Activated naive CD4-positive, alpha-beta T cell treated with anti-CD3 and anti-CD28 coated beads for 36 hours (primary cell): ENCODE measurements around the gene ZFP36L1. TPM values are rescaled to one million over a fixed set of nuclear protein-coding genes. Genes with fewer than 3 reads are reported as not detected.

Source experiments
- CTCF ChIA-PET: fragments of 350-600 bp; sonication (Branson Sonifier 250); formaldehyde crosslinking; loops from one replicate; lab custom pipeline; 2021; ENCODE audit warnings: antibody characterized with exemption; lab: Charles Lee
- DNase-seq: peaks from one replicate; pipeline ENCODE4 v3.0.0-alpha.2; 2020
- H3K27ac Mint-ChIP-seq: one replicate; pipeline ENCODE4 v1.8.0; 2021; ENCODE audit warnings: mild to moderate bottlenecking, mixed read lengths
- H3K27me3 Mint-ChIP-seq: one replicate; pipeline ENCODE4 v1.8.0; 2021; ENCODE audit warnings: low read depth, mixed read lengths
- H3K36me3 Mint-ChIP-seq: one replicate; pipeline ENCODE4 v1.8.0; 2021; ENCODE audit warnings: low read depth, mixed read lengths
- H3K4me1 Mint-ChIP-seq: one replicate; pipeline ENCODE4 v1.8.0; 2021; ENCODE audit warnings: low read depth, mixed read lengths
- H3K4me3 Mint-ChIP-seq: one replicate; pipeline ENCODE4 v1.8.0; 2021; ENCODE audit warnings: mild to moderate bottlenecking, moderate library complexity, mixed read lengths
- H3K9me3 Mint-ChIP-seq: one replicate; pipeline ENCODE4 v1.8.0; 2021; ENCODE audit warnings: mixed read lengths
- intact Hi-C: fragments of 100-400 bp; cut with micrococcal nuclease; formaldehyde crosslinking; loops from one replicate; pipeline ENCODE4 v1.15.1; 2023
- total RNA-seq, 2 experiments: library from RNA; stranded (reverse); gene quantifications; one replicate each; pipeline ENCODE4 v1.2.3, GENCODE V29; 2021

The ZFP36L1 gene
- total RNA-seq, 2 experiments from 2014 or later, result 76.8 to 85.1 TPM

GRCh38 chr14:68740788-68741476, 51.9 kb downstream of the ZFP36L1 start:
- Mint-ChIP-seq H3K4me1 (no peaks in the 10 kb centered on the region), H3K9me3 (peaks cover 4% of the 10 kb centered on the region), H3K27me3 (no peaks in the 10 kb centered on the region), H3K36me3 (no peaks in the 10 kb centered on the region), H3K27ac (no peak overlapping the region), H3K4me3 (no peak overlapping the region)
- CTCF ChIA-PET, result interaction anchor here (0.6 kb wide), 1 partner anchor 395 kb away, joined by 3 read pairs; no protein-coding TSS in a partner anchor
- DNase-seq, result no peak
- intact Hi-C loops, result no loop called here

GRCh38 chr14:68739701-68740100, 53.2 kb downstream of the ZFP36L1 start:
- Mint-ChIP-seq H3K27ac (no peak overlapping the region), H3K4me1 (peaks cover 4% of the 10 kb centered on the region), H3K4me3 (no peak overlapping the region), H3K36me3 (no peaks in the 10 kb centered on the region), H3K27me3 (no peaks in the 10 kb centered on the region), H3K9me3 (peaks cover 4% of the 10 kb centered on the region)
- DNase-seq, result no peak
- CTCF ChIA-PET, result interaction anchor here (0.6 kb wide), 1 partner anchor 503 kb away, joined by 4 read pairs; no protein-coding TSS in a partner anchor
- intact Hi-C loops, result no loop called here

- intact Hi-C loops, result no loop called here
- H3K9me3 Mint-ChIP-seq, result peaks cover 4% of the 10 kb centered on the region
- H3K4me1 Mint-ChIP-seq, result peaks cover 14% of the 10 kb centered on the region
- DNase-seq, result no peak
- CTCF ChIA-PET, result interaction anchor here (0.7 kb wide), 1 partner anchor 56 kb away, joined by 3 read pairs; no protein-coding TSS in a partner anchor
- H3K27ac Mint-ChIP-seq, result no peak overlapping the region
- H3K36me3 Mint-ChIP-seq, result no peaks in the 10 kb centered on the region
- H3K4me3 Mint-ChIP-seq, result no peak overlapping the region
- no peaks in the 10 kb centered on the region for H3K27me3 Mint-ChIP-seq
Measured at GRCh38 chr14:68738559-68738958, 54.3 kb downstream of the ZFP36L1 start.

Other genes starting within 250 kb of the ZFP36L1 start
- gene ACTN1, start 186.2 kb upstream of the ZFP36L1 start, total RNA-seq, result 10 to 100 TPM; 79.7 to 80.6 TPM